Activated CD4-positive, alpha-beta T cell treated with anti-CD3 and anti-CD28 coated beads, Interleukin-2, amount 50 U/mL, for 1 hour (primary cell): ENCODE results near the gene RAD9B.
"Not testable (repeated sequence)": the region's sequence is repeated elsewhere in the genome, so short reads cannot be mapped to it uniquely, and the experiment has no call there.

Experiments
- DNase-seq: peaks from one replicate; pipeline ENCODE4 v3.0.0-alpha.2; 2020

RAD9B gene

GRCh38 chr12:110530511-110530910 lies 28.4 kb downstream of the RAD9B start:
- DNase-seq: no peak

- DNase-seq: no peak
These were observed 29.7 kb downstream of the RAD9B start for GRCh38 chr12:110531741-110532333.

- no peak for DNase-seq
These were observed 30.5 kb downstream of the RAD9B start for GRCh38 chr12:110532644-110533043.

GRCh38 chr12:110533607-110534006 lies 31.5 kb downstream of the RAD9B start:
- DNase-seq: no peak

- no peak for DNase-seq
These were observed 32.7 kb downstream of the RAD9B start for GRCh38 chr12:110534811-110535210.

- no peak for DNase-seq
These were observed 34.9 kb downstream of the RAD9B start for GRCh38 chr12:110536834-110537604.

- DNase-seq: no peak
These were observed 35.7 kb downstream of the RAD9B start for GRCh38 chr12:110537605-110538409.

GRCh38 chr12:110538869-110539622 lies 36.9 kb downstream of the RAD9B start:
- no peak for DNase-seq

- DNase-seq: no peak
These were observed 37.9 kb downstream of the RAD9B start for GRCh38 chr12:110540048-110540447.

- no peak for DNase-seq
These were observed 41.3 kb downstream of the RAD9B start for GRCh38 chr12:110543252-110543959.

GRCh38 chr12:110543965-110544364 lies 41.8 kb downstream of the RAD9B start:
- no peak for DNase-seq

GRCh38 chr12:110545259-110545658 lies 43.1 kb downstream of the RAD9B start:
- DNase-seq: not testable (repeated sequence)

- DNase-seq: no peak
These were observed 43.7 kb downstream of the RAD9B start for GRCh38 chr12:110545812-110546211.

GRCh38 chr12:110546339-110546738 lies 44.2 kb downstream of the RAD9B start:
- no peak for DNase-seq

GRCh38 chr12:110547090-110547489 lies 45.0 kb downstream of the RAD9B start:
- DNase-seq: no peak

GRCh38 chr12:110548678-110549077 lies 46.5 kb downstream of the RAD9B start:
- DNase-seq: no peak

GRCh38 chr12:110549716-110550115 lies 47.6 kb downstream of the RAD9B start:
- DNase-seq: no peak

GRCh38 chr12:110550981-110551380 lies 48.9 kb downstream of the RAD9B start:
- DNase-seq: no peak
